ENCODE data around the gene TSNAXIP1. TPM values are rescaled to one million over a fixed set of nuclear protein-coding genes. Genes with fewer than 3 reads are reported as not detected.
"Not testable (repeated sequence)": the region's sequence is repeated elsewhere in the genome, so short reads cannot be mapped to it uniquely, and the experiment has no call there.

TSNAXIP1 gene
- total RNA-seq, 2 experiments from 2014 or later = 0.40 TPM; not detected in 1

DNA sequence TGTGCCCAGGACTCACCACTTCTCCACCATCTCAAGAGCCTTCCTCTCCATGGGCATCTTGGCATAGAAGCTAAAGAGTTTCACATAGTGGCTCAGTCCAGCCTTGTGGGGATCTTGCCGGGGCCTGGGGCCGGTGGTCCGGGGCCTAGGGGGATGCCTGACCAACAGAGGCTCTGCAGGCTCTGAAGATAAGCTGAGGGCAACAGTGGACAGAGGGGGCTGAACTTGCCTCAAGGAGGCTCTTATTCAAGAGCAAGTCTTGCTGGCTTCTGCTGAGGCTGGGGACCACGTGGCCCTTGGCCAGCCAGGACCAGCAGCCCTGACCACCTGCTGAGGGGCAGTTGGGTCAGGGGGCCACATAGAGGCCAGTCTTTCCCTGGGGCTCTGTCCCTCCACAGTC, 22.0 kb downstream of the TSNAXIP1 start:
- DNase-seq = no peak
- no peaks in the 10 kb centered on the region for H3K9me3 Mint-ChIP-seq
- H3K4me3 Mint-ChIP-seq = no peak overlapping the region
- no peak overlapping the region for H3K27ac Mint-ChIP-seq
- H3K27me3 Mint-ChIP-seq = no peaks in the 10 kb centered on the region
- peaks cover 9% of the 10 kb centered on the region for H3K36me3 Mint-ChIP-seq
- peaks cover 10% of the 10 kb centered on the region for H3K4me1 Mint-ChIP-seq
- ATAC-seq (ENCODE audit: low read depth) = no peak
- POLR2A ChIA-PET = no interaction called here

DNA sequence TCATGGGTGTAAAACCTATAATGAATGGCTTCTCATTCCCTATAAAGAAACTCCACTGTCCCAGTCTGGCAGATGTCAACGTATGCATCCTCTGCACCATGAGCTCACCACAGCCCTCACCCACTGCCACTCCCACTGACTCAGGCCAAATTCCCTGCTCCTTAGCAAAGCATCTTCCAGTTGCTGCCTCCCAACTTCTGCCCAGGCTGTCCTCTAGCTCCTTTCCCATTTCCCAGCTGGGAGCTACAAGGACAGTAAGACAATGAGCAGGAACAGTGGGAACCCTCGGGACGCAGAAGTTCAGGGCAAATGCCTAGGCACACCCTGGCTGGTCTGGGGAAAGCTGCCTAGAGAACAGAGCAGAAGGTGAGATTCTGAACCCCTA, 26.3 kb downstream of the TSNAXIP1 start:
- no peak for ATAC-seq (ENCODE audit: low read depth)
- Mint-ChIP-seq H3K9me3 (no peaks in the 10 kb centered on the region), H3K27me3 (no peaks in the 10 kb centered on the region), H3K4me1 (peaks cover 14% of the 10 kb centered on the region), H3K36me3 (peaks cover 9% of the 10 kb centered on the region), H3K27ac (peak overlapping the region; percentile 85), H3K4me3 (peak overlapping the region; percentile 89)
- POLR2A ChIA-PET = interaction anchor here (0.6 to 2.4 kb wide), 9 partner anchors 10 to 312 kb away, joined by 3 to 21 read pairs (median 6); partner anchors contain the start of genes CENPT, NUTF2, PSMB10 and RANBP10
- no peak for DNase-seq

DNA sequence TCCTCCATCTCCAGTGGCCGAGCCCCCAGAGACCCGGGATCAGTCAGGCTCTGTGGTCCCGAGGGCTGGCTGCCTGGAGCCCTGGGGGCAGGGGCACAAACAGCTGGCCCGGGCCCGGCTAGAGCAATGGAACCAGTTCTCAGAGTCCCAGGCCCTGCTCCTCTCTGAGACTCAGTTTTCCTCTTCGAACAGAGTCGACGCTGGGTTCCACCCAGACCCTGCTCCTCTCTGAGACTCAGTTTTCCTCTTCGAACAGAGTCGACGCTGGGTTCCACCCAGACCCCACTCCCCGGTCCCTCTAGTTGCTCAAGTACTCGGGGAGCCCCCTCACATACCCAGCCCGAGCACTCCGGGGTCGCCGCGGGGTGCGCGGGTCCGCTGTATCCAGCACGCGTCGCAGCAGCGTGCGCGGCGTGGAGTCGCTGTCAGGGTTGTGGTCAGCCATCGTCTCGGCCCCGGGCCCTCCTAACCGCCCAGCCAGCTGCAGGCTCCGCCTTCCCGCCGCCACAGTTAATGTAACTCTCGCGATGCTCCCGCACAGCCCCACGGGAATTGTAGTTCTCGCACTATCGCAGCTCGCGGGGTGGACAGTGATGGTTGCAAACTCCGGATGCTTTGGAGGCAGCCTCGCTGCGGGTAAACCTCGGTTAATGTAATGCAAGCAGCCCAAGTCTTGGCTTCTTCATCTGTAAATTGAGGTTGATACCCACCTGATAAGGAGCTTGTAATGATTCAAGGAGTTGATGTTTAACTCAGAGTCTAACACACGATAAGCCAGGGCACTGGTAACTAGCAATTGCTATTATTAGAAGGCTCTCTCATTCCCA, 26.9 kb downstream of the TSNAXIP1 start:
- no peaks in the 10 kb centered on the region for H3K9me3 Mint-ChIP-seq
- DNase-seq (peak; percentile 94), ATAC-seq (ENCODE audit: low read depth) (peak; percentile 98)
- H3K36me3 Mint-ChIP-seq = peaks cover 9% of the 10 kb centered on the region
- no peaks in the 10 kb centered on the region for H3K27me3 Mint-ChIP-seq
- peak overlapping the region; percentile 89 for H3K4me3 Mint-ChIP-seq
- POLR2A ChIA-PET = interaction anchor here (0.6 to 2.4 kb wide), 13 partner anchors 9 to 312 kb away, joined by 3 to 21 read pairs (median 4); partner anchors contain the start of genes CENPT, NUTF2, PSMB10 and RANBP10
- peak overlapping the region; percentile 85 for H3K27ac Mint-ChIP-seq
- H3K4me1 Mint-ChIP-seq = peaks cover 14% of the 10 kb centered on the region

DNA sequence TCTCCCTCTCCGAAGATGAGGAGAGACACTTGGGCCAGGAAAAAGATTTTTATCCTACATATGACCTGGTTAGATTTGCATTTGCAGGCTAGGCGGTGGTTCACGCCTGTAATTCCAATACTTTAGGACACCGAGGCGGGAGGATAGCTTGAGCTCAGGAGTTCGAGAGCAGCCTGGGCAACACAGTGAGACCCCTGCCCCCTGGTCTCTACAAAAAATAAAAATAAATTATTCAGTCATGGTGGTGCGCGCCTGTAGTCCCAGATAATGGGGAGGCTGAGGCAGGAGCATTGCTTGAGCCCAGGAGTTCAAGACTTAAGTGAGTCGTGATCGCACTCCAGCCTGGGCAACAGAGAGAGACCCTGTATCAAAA, 27.5 kb downstream of the TSNAXIP1 start:
- Mint-ChIP-seq H3K36me3 (peaks cover 9% of the 10 kb centered on the region), H3K27me3 (no peaks in the 10 kb centered on the region), H3K4me1 (peaks cover 14% of the 10 kb centered on the region), H3K4me3 (peak overlapping the region; percentile 89), H3K9me3 (no peaks in the 10 kb centered on the region), H3K27ac (peak overlapping the region; percentile 85)
- DNase-seq (no peak), ATAC-seq (ENCODE audit: low read depth) (no peak)
- POLR2A ChIA-PET = interaction anchor here (0.6 to 2.4 kb wide), 12 partner anchors 8 to 313 kb away, joined by 3 to 21 read pairs (median 4); partner anchors contain the start of genes CENPT, NUTF2, PSMB10 and RANBP10

DNA sequence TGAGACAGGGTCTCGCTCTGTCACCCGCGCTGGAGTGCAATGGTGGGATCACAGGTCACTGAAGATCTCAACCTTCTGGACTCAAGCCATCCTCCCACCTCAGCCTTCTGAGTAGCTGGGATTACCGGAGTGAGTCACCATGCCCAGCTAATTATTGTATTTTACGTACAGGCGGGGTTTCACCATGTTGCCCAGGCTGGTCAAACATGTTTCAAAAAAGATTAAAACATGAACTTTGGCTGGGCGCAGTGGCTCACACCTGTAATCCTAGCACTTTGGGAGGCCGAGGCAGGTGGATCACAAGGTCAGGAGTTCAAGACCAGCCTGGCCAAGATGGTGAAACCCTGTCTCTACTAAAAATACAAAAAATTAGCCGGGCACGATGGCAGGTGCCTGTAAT, 30.5 kb downstream of the TSNAXIP1 start:
- H3K4me1 Mint-ChIP-seq = peaks cover 19% of the 10 kb centered on the region
- H3K9me3 Mint-ChIP-seq; H3K27ac Mint-ChIP-seq; H3K4me3 Mint-ChIP-seq; ATAC-seq (ENCODE audit: low read depth); H3K27me3 Mint-ChIP-seq; DNase-seq; H3K36me3 Mint-ChIP-seq; POLR2A ChIA-PET: not testable (repeated sequence)

DNA sequence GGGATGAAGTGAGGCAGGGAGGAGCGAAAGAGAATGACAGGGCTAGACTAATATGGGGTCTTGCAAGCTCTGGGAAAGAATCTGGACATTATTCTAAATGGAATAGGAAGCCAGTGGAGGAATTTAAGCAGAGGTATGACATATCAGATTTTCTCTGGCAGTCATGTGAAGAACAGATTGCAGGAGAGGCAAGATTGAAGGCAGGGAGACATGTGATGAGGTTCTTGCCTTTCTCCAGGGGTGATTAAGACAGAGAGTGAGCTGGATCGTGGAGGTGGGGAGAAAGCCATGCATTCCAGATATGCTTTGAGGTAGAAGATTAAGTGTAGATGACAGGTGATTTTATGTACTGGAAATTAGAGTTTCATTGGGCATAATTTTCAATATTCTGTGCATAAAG, 31.1 kb downstream of the TSNAXIP1 start:
- Mint-ChIP-seq H3K36me3 (no peaks in the 10 kb centered on the region), H3K4me3 (no peak overlapping the region), H3K27ac (no peak overlapping the region), H3K27me3 (no peaks in the 10 kb centered on the region), H3K9me3 (no peaks in the 10 kb centered on the region), H3K4me1 (peaks cover 15% of the 10 kb centered on the region)
- DNase-seq = no peak
- no peak for ATAC-seq (ENCODE audit: low read depth)
- POLR2A ChIA-PET = no interaction called here

DNA sequence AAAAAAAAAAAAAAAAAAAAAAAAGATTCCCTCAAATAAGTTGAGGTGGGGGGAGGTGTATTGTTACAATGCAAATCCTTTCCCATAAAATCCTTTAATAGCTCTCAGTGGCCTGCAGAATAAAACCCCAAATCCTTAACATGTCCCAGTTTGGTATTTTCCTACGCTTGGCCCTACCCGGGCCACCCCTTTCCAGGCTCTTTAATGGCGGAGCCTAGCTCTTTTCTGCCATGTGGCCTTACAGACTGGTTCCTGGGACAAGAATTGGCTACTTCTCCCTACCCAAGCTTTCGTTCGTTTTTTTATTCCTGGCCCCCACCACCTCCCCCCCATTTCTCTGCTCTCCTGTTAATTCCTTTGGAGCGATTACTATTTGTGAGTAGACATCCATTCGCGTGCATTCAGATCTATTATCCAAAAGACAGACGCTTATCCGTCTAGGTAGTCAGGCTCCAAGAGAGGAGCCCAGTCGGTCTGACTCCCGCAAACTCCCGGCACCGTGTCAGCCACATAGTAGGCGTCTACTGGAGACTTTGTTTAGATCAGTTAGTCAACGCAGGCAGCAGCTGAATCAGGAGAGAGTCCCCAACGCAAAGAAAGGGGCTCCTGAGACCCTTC, 34.6 kb downstream of the TSNAXIP1 start:
- POLR2A ChIA-PET = interaction anchor here (0.6 to 0.9 kb wide), 4 partner anchors 32 to 234 kb away, joined by 3 to 5 read pairs (median 4); partner anchors contain the start of gene EDC4
- no peak for ATAC-seq (ENCODE audit: low read depth)
- Mint-ChIP-seq H3K9me3 (no peaks in the 10 kb centered on the region), H3K4me3 (peak overlapping the region; percentile 92), H3K36me3 (peaks cover 2% of the 10 kb centered on the region), H3K27ac (peak overlapping the region; percentile 98), H3K27me3 (no peaks in the 10 kb centered on the region), H3K4me1 (peaks cover 27% of the 10 kb centered on the region)
- no peak for DNase-seq

DNA sequence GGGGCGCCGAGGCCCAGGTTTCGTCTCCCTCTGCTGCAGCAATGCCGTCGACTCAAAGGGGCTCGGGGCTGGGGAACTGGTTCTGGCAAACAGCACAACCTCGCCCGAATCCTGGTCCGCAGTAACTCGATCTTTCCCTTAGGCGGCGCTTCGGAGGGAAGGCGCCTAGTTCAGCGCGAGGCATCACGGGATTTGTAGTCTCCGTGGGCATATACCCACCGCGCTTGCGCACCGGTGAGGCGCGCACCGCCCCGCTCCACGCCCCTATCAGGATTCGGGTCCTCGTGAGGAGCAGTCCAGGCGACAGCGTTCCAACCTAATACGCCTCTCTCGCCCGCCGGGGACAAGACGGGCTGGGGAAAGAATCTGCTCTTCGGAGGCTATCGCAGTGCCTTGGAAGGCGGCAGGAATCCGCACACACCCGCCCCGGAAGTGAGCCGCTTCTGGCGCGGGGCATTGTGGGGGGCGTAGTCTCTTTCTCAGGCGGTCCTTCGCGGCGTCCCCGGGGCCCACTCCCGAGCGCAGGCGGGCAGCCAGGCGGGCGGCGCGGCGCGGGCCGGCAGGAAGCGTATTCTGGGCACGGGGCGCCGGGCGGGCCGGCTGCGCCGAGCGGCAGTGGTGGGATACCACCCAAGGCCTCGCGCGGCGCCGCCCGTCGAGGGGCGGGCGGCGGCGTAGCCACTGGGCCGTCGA, 35.3 kb downstream of the TSNAXIP1 start, which contains the start of gene THAP11:
TSS of gene THAP11 (plus strand) at position 505 of the 693 bp plus-strand sequence. CDS start 235 bp downstream, outside the sequence.
- H3K36me3 Mint-ChIP-seq = peaks cover 2% of the 10 kb centered on the region
- peak within 1 kb of the TSS; percentile 95 for H3K4me3 Mint-ChIP-seq
- POLR2A ChIA-PET = interaction anchor here (0.9 to 3.4 kb wide), 3 partner anchors 8 to 94 kb away, joined by 3 to 16 read pairs (median 4); partner anchors contain the start of genes EDC4 and PSMB10
- H3K27me3 Mint-ChIP-seq = no peaks in the 10 kb centered on the region
- DNase-seq (peak; percentile 95), ATAC-seq (ENCODE audit: low read depth) (peak; percentile 51)
- no peaks in the 10 kb centered on the region for H3K9me3 Mint-ChIP-seq
- H3K4me1 Mint-ChIP-seq = peaks cover 27% of the 10 kb centered on the region
- H3K27ac Mint-ChIP-seq = peak within 1 kb of the TSS; percentile 98

DNA sequence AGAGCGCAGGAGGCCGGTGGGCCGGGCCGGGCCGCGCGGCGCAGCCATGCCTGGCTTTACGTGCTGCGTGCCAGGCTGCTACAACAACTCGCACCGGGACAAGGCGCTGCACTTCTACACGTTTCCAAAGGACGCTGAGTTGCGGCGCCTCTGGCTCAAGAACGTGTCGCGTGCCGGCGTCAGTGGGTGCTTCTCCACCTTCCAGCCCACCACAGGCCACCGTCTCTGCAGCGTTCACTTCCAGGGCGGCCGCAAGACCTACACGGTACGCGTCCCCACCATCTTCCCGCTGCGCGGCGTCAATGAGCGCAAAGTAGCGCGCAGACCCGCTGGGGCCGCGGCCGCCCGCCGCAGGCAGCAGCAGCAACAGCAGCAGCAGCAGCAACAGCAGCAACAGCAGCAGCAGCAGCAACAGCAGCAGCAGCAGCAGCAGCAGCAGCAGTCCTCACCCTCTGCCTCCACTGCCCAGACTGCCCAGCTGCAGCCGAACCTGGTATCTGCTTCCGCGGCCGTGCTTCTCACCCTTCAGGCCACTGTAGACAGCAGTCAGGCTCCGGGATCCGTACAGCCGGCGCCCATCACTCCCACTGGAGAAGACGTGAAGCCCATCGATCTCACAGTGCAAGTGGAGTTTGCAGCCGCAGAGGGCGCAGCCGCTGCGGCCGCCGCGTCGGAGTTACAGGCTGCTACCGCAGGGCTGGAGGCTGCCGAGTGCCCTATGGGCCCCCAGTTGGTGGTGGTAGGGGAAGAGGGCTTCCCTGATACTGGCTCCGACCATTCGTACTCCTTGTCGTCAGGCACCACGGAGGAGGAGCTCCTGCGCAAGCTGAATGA, 36.0 kb downstream of the TSNAXIP1 start:
- Mint-ChIP-seq H3K27ac (peak overlapping the region; percentile 97), H3K36me3 (peaks cover 2% of the 10 kb centered on the region), H3K27me3 (no peaks in the 10 kb centered on the region), H3K4me1 (peaks cover 30% of the 10 kb centered on the region), H3K9me3 (no peaks in the 10 kb centered on the region), H3K4me3 (peak overlapping the region; percentile 95)
- POLR2A ChIA-PET = interaction anchor here (0.7 to 3.4 kb wide), 8 partner anchors 9 to 166 kb away, joined by 3 to 16 read pairs (median 4); partner anchors contain the start of gene PSMB10
- DNase-seq (peak; percentile 79), ATAC-seq (ENCODE audit: low read depth) (peak; percentile 29)

DNA sequence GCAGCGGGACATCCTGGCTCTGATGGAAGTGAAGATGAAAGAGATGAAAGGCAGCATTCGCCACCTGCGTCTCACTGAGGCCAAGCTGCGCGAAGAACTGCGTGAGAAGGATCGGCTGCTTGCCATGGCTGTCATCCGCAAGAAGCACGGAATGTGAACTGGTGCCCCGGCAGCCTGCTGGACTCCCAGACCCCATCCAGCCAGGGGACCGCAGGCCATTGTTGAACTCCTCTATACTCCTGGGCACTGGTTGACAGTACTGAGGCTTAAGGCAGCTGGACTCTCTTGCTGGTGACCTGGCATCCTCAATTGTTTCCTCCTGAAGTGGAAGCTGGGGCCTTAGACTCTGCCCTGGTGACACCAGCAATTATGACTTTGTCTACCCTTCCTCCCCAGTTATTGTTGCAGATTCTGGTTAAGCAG, 36.7 kb downstream of the TSNAXIP1 start:
- Mint-ChIP-seq H3K9me3 (no peaks in the 10 kb centered on the region), H3K4me3 (peak overlapping the region; percentile 95), H3K4me1 (peaks cover 36% of the 10 kb centered on the region), H3K27me3 (no peaks in the 10 kb centered on the region), H3K36me3 (peaks cover 2% of the 10 kb centered on the region), H3K27ac (peak overlapping the region; percentile 97)
- DNase-seq (no peak), ATAC-seq (ENCODE audit: low read depth) (no peak)
- POLR2A ChIA-PET = interaction anchor here (0.7 to 3.4 kb wide), 7 partner anchors 10 to 167 kb away, joined by 3 to 16 read pairs (median 5); partner anchors contain the start of gene PSMB10

DNA sequence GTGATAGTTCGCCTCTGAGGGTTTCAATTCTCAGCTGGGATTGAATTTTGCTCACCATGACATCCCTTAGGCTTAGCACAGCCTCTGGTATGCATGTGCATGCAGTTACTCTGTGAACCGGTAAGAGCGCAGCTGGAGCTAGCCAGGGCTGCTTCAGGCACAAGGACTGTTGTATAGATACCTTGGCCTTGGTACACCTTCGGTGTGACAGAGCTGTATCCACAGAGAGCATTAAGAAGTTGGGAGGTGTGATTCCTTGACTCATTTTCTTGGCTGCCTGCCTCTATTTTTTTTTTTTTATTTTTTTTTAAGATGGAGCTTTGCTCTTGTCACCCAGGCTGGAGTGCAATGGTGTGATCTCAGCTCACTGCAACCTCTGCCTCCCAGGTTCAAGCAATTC, 37.8 kb downstream of the TSNAXIP1 start:
- Mint-ChIP-seq H3K27me3 (no peaks in the 10 kb centered on the region), H3K4me3 (peak overlapping the region; percentile 95)
- POLR2A ChIA-PET = interaction anchor here (0.6 to 3.4 kb wide), 11 partner anchors 11 to 605 kb away, joined by 3 to 16 read pairs (median 4); partner anchors contain the start of genes ACD, ATP6V0D1, GFOD2 and PSMB10

More for the DNA sequence above, 37.8 kb downstream of the TSNAXIP1 start:
- no peak for DNase-seq
- Mint-ChIP-seq H3K36me3 (peaks cover 2% of the 10 kb centered on the region), H3K4me1 (peaks cover 40% of the 10 kb centered on the region), H3K27ac (peak overlapping the region; percentile 71), H3K9me3 (no peaks in the 10 kb centered on the region)
- ATAC-seq (ENCODE audit: low read depth) = no peak

Measured in activated naive CD8-positive, alpha-beta T cell treated with anti-CD3 and anti-CD28 coated beads, Interleukin-2, amount 10 ng/mL, durations not matched to agents 7 days and 5 days (primary cell).